GM19324 (cell line): ENCODE data around the gene FBXW8.

Experiments used
- ATAC-seq: cut with Tn5 transposase; IDR thresholded peaks from one replicate; pipeline ENCODE4 v1.9.1; 2021; ENCODE audit warnings: mild to moderate bottlenecking, moderate library complexity; ENCODE audit not compliant: unreplicated experiment, low FRiP score

Gene FBXW8

GRCh38 chr12:116950628-116951325 lies 40.0 kb downstream of the FBXW8 start:
- ATAC-seq, result no peak

- ATAC-seq, result no peak
These were observed 44.1 kb downstream of the FBXW8 start for GRCh38 chr12:116954710-116955381.

GRCh38 chr12:116955382-116956021 lies 44.8 kb downstream of the FBXW8 start:
- ATAC-seq, result no peak

- ATAC-seq, result no peak
These were observed 47.9 kb downstream of the FBXW8 start for GRCh38 chr12:116958402-116959197.

- no peak for ATAC-seq
These were observed 48.4 kb downstream of the FBXW8 start for GRCh38 chr12:116959198-116959460.

GRCh38 chr12:116959845-116960514 lies 49.2 kb downstream of the FBXW8 start:
- peak; percentile 83 for ATAC-seq

GRCh38 chr12:116962197-116962596 lies 51.4 kb downstream of the FBXW8 start:
- ATAC-seq, result no peak

- ATAC-seq, result no peak
These were observed 52.1 kb downstream of the FBXW8 start for GRCh38 chr12:116962783-116963356.

GRCh38 chr12:116964054-116965050 lies 53.6 kb downstream of the FBXW8 start:
- ATAC-seq, result no peak

- no peak for ATAC-seq
These were observed 58.2 kb downstream of the FBXW8 start for GRCh38 chr12:116968986-116969385.

GRCh38 chr12:116969615-116970585 lies 59.1 kb downstream of the FBXW8 start:
- no peak for ATAC-seq

GRCh38 chr12:116971222-116971621 lies 60.5 kb downstream of the FBXW8 start:
- no peak for ATAC-seq

- no peak for ATAC-seq
These were observed 65.1 kb downstream of the FBXW8 start for GRCh38 chr12:116975779-116976393.

- ATAC-seq, result no peak
These were observed 67.0 kb downstream of the FBXW8 start for GRCh38 chr12:116977465-116978380.

GRCh38 chr12:116978791-116979508 lies 68.2 kb downstream of the FBXW8 start:
- ATAC-seq, result no peak

GRCh38 chr12:116980083-116980482 lies 69.3 kb downstream of the FBXW8 start:
- no peak for ATAC-seq
